Uterus (tissue), 4 donors: ENCODE results near the gene CCDC57. TPM values are rescaled to one million over a fixed set of nuclear protein-coding genes. Genes with fewer than 3 reads are reported as not detected.
A peak's percentile ranks its signal among the peaks of the same experiment; 100 is the strongest.

Source experiments
- DNase-seq, 2 donors: peaks; one replicate each; pipeline ENCODE4 v3.0.0-alpha.2; 2019 to 2020
- H3K27ac ChIP-seq, 2 donors: fragments of 200-600 bp; sonication (generic); 1 replicate in 1 of 2; 2 replicates in 1 of 2; pipeline ENCODE4 v1.5.1; 2016 to 2018
- H3K27me3 ChIP-seq, 2 donors: fragments of 200-600 bp; sonication (generic); one replicate each; pipeline ENCODE4 v1.5.1; 2018 to 2019; ENCODE audit warnings: control low read depth in 1 of 2
- H3K36me3 ChIP-seq, 2 donors: fragments of 200-600 bp; sonication (generic); one replicate each; pipeline ENCODE4 v1.5.1; 2019; ENCODE audit warnings: control low read depth in 1 of 2
- H3K4me1 ChIP-seq, 2 donors: fragments of 200-600 bp; sonication (generic); one replicate each; pipeline ENCODE4 v1.5.1; 2018 to 2019; ENCODE audit warnings: control low read depth in 1 of 2
- H3K4me3 ChIP-seq, 2 donors: fragments of 200-600 bp; sonication (generic); 1 replicate in 1 of 2; 2 replicates in 1 of 2; pipeline ENCODE4 v1.5.1; 2018 to 2019; ENCODE audit warnings: mild to moderate bottlenecking in 1 of 2
- H3K9me3 ChIP-seq, 2 donors: fragments of 200-600 bp; sonication (generic); one replicate each; pipeline ENCODE4 v1.5.1; 2019; ENCODE audit warnings: control low read depth in 1 of 2
- POLR2A ChIP-seq, 2 donors: fragments of 450-650 bp; IDR thresholded peaks; one replicate each; pipeline ENCODE4 v1.6.1; 2016; ENCODE audit warnings: antibody characterized with exemption in 2 of 2, mild to moderate bottlenecking in 1 of 2, moderate library complexity in 1 of 2
- intact Hi-C: fragments of 100-400 bp; cut with DNase I; formaldehyde crosslinking; loops from one replicate; pipeline ENCODE4 v1.15.1; 2023; ENCODE audit warnings: low total_unique reads
- total RNA-seq, 4 donors: library from RNA; depleted of rRNA in 3 of 4; stranded (reverse); fragments of >200 nt in 3 of 4; gene quantifications; one replicate each; pipeline versions ENCODE4 v1.1.0 to v1.2.4, GENCODE V29; 2014 to 2023
- TF ChIP-seq, protein P1 (sequence below), 4 experiments: fragments of 200-600 bp in 2 of 4; fragments of 450-650 bp in 2 of 4; sonication (generic) in 2 of 4; IDR thresholded peaks; one replicate each; pipeline ENCODE4 v1.5.1; 2016 to 2019; ENCODE audit warnings: antibody characterized with exemption in 4 of 4, mild to moderate bottlenecking in 2 of 4, moderate library complexity in 1 of 4
- donor health status: DM: yes; HTN: yes; CAD: no.

Gene CCDC57
- total RNA-seq, 4 donors from 2014 or later = 4.4 to 88.2 (median 17.6) TPM

DNA sequence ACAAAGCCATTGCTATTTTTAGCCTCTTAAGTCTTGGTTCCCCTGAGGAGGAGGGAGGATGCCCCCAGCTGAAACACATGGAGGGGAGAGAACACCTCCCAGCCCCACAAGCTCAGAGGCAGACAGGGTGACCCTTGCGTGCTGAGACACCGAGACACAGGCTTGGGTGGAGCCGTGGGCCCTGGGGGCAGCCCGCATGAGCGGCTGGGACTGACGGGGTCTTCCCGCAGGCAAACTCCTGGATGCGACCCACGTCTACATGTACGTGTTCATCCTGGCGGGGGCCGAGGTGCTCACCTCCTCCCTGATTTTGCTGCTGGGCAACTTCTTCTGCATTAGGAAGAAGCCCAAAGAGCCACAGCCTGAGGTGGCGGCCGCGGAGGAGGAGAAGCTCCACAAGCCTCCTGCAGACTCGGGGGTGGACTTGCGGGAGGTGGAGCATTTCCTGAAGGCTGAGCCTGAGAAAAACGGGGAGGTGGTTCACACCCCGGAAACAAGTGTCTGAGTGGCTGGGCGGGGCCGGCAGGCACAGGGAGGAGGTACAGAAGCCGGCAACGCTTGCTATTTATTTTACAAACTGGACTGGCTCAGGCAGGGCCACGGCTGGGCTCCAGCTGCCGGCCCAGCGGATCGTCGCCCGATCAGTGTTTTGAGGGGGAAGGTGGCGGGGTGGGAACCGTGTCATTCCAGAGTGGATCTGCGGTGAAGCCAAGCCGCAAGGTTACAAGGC is 26.0 kb upstream of the CCDC57 start:
- Histone ChIP-seq H3K27me3 (no peaks in the 10 kb centered on the region), H3K27ac (peak overlapping the region; percentile 86), H3K4me3 (peak overlapping the region in 1 of 2 donors; percentile 7), H3K9me3 (no peaks in the 10 kb centered on the region), H3K4me1 (peaks cover 11 to 63% of the 10 kb centered on the region in 2 donors), H3K36me3 (no peaks in the 10 kb centered on the region)
- intact Hi-C loops = loop anchor here (10.0 kb wide), 1 partner anchor 86 kb away; no protein-coding TSS in a partner anchor
- peak in 1 of 2 donors; percentile 46 for TF ChIP-seq POLR2A (IDR thresholded peaks at IDR 0.05)
- TF ChIP-seq, protein P1, sequence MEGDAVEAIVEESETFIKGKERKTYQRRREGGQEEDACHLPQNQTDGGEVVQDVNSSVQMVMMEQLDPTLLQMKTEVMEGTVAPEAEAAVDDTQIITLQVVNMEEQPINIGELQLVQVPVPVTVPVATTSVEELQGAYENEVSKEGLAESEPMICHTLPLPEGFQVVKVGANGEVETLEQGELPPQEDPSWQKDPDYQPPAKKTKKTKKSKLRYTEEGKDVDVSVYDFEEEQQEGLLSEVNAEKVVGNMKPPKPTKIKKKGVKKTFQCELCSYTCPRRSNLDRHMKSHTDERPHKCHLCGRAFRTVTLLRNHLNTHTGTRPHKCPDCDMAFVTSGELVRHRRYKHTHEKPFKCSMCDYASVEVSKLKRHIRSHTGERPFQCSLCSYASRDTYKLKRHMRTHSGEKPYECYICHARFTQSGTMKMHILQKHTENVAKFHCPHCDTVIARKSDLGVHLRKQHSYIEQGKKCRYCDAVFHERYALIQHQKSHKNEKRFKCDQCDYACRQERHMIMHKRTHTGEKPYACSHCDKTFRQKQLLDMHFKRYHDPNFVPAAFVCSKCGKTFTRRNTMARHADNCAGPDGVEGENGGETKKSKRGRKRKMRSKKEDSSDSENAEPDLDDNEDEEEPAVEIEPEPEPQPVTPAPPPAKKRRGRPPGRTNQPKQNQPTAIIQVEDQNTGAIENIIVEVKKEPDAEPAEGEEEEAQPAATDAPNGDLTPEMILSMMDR (IDR thresholded peaks at IDR 0.05) = no peak
- DNase-seq = peak; percentile 82 to 84

DNA sequence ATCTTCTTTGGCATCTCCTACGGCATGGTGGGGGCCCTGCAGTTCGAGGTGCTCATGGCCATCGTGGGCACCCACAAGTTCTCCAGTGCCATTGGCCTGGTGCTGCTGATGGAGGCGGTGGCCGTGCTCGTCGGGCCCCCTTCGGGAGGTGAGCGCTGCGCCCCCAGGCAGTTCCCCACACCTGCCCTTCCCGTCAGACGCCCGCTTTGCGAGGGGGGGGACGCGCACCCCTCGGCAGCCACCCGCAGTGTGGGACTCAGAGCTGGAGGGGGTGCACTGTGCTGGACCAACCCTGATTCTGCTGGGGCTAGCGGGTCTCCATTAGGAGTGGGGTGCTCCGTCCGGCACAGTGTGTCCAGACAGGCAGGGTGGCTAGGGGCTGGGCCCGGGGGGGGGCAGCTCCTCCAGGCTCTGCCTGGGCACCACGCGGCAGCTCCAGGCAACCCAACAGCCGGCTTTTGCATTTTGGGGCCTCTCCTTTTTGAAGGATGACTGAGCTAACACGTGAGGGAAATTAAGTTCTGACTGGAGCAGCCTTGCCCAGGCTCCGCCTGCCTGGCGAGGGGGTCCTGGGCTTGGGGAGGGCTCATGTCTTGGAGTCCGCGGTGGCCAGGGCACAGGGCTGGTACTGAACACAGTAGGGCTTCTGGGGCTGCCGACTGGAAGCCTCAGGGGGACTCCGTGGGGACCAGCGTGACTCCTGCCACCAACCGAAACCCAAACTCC is 25.3 kb upstream of the CCDC57 start:
- no peaks in the 10 kb centered on the region for H3K36me3 ChIP-seq
- no peaks in the 10 kb centered on the region for H3K9me3 ChIP-seq
- TF ChIP-seq, protein P1 (IDR thresholded peaks at IDR 0.05) = no peak
- no peak for TF ChIP-seq POLR2A (IDR thresholded peaks at IDR 0.05)
- peak in 1 of 2 donors; percentile 39 for DNase-seq
- H3K4me1 ChIP-seq = peaks cover 11 to 60% of the 10 kb centered on the region in 2 donors
- intact Hi-C loops = loop anchor here (10.0 kb wide), 1 partner anchor 87 kb away; no protein-coding TSS in a partner anchor
- H3K27me3 ChIP-seq = no peaks in the 10 kb centered on the region
- H3K4me3 ChIP-seq = no peak overlapping the region
- peak overlapping the region; percentile 86 for H3K27ac ChIP-seq

DNA sequence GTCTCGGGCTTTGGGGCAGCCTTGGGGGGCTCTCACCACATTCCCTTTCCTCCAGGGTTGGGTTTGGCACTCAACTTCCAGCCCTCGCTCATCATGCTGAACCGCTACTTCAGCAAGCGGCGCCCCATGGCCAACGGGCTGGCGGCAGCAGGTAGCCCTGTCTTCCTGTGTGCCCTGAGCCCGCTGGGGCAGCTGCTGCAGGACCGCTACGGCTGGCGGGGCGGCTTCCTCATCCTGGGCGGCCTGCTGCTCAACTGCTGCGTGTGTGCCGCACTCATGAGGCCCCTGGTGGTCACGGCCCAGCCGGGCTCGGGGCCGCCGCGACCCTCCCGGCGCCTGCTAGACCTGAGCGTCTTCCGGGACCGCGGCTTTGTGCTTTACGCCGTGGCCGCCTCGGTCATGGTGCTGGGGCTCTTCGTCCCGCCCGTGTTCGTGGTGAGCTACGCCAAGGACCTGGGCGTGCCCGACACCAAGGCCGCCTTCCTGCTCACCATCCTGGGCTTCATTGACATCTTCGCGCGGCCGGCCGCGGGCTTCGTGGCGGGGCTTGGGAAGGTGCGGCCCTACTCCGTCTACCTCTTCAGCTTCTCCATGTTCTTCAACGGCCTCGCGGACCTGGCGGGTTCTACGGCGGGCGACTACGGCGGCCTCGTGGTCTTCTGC is 24.6 kb upstream of the CCDC57 start:
- Histone ChIP-seq H3K36me3 (no peaks in the 10 kb centered on the region), H3K4me3 (no peak overlapping the region), H3K27me3 (no peaks in the 10 kb centered on the region), H3K9me3 (no peaks in the 10 kb centered on the region), H3K4me1 (peaks cover 11 to 55% of the 10 kb centered on the region in 2 donors), H3K27ac (peak overlapping the region; percentile 52 to 86)
- TF ChIP-seq, protein P1 (IDR thresholded peaks at IDR 0.05) = no peak
- no peak for TF ChIP-seq POLR2A (IDR thresholded peaks at IDR 0.05)
- peak in 1 of 2 donors; percentile 29 for DNase-seq
- intact Hi-C loops = loop anchor here (10.0 kb wide), 1 partner anchor 88 kb away; no protein-coding TSS in a partner anchor

DNA sequence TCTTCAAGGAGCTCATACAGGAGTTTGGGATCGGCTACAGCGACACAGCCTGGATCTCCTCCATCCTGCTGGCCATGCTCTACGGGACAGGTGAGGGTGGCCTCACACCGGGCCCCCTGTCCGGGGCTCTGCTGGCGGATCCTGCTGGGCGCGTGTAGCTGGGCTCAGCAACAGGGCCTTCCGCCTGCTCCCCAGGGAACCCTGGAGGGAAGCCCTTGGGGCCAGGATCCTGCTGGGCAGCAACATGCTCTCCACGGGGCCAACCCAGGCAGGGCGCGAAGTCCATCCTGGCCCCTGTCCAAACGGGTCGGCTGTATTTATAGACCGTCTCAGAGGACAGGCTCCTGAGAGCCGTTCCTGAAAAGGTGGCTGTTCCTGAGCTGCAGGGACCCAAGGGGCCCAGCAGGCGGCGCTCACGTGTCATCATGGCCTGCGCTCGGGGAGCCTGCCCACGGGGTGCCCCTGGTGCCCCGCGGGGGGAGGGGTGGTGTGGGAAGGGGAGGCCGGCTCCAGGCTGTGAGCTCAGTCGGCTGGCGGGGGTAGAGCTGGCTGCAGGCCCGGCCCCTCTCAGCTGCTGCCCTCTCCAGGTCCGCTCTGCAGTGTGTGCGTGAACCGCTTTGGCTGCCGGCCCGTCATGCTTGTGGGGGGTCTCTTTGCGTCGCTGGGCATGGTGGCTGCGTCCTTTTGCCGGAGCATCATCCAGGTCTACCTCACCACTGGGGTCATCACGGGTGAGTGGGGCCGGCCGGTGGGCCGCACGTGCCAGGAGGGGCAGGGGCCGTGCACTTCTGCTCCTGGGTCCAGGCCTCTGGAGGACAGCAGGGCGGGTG is 23.7 kb upstream of the CCDC57 start:
- no peak overlapping the region for H3K4me3 ChIP-seq
- no peaks in the 10 kb centered on the region for H3K36me3 ChIP-seq
- peak overlapping the region; percentile 52 to 59 for H3K27ac ChIP-seq
- intact Hi-C loops = loop anchor here (10.0 kb wide), 1 partner anchor 88 kb away; no protein-coding TSS in a partner anchor
- H3K27me3 ChIP-seq = no peaks in the 10 kb centered on the region
- peak; percentile 64 to 69 for DNase-seq
- TF ChIP-seq, protein P1 (IDR thresholded peaks at IDR 0.05) = peak; percentile 79 to 89 (median 88)
- TF ChIP-seq POLR2A (IDR thresholded peaks at IDR 0.05) = no peak
- H3K4me1 ChIP-seq = peaks cover 7 to 49% of the 10 kb centered on the region in 2 donors
- no peaks in the 10 kb centered on the region for H3K9me3 ChIP-seq
